Measurements from ENCODE around the gene UGT1A10.

The UGT1A10 gene

DNA sequence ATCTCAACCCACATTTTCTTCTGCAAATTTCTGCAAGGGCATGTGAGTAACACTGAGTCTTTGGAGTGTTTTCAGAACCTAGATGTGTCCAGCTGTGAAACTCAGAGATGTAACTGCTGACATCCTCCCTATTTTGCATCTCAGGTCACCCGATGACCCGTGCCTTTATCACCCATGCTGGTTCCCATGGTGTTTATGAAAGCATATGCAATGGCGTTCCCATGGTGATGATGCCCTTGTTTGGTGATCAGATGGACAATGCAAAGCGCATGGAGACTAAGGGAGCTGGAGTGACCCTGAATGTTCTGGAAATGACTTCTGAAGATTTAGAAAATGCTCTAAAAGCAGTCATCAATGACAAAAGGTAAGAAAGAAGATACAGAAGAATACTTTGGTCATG lies 131.8 kb downstream of the UGT1A10 start:
- DNase-seq (ENCODE audit: low spot score) (no peak), FAIRE-seq (no peak)

DNA sequence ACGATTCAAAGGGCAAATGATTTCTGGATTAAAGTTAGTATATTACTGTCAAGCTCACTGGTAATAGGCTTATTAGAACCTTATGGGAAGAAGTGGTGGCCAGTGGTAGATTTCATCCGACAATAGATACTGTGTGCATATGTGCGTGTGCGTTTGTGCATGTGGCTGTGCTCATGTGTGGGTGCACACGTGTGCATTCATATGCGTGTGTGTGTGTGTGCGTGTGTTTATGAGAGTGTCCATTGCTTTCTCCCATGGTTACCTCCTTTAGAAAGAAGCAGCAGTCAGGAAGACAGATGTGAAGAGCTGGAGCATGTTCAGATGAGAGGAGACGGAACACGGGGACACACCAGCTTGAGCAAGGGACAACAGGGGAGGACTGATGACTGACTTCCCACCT lies 133.0 kb downstream of the UGT1A10 start:
- no peak for FAIRE-seq
- no peak for DNase-seq (ENCODE audit: low spot score)

DNA sequence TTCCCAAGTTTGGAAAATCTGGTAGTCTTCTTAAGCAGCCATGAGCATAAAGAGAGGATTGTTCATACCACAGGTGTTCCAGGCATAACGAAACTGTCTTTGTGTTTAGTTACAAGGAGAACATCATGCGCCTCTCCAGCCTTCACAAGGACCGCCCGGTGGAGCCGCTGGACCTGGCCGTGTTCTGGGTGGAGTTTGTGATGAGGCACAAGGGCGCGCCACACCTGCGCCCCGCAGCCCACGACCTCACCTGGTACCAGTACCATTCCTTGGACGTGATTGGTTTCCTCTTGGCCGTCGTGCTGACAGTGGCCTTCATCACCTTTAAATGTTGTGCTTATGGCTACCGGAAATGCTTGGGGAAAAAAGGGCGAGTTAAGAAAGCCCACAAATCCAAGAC lies 135.9 kb downstream of the UGT1A10 start:
- no peak for DNase-seq (ENCODE audit: low spot score)
- FAIRE-seq = no peak

DNA sequence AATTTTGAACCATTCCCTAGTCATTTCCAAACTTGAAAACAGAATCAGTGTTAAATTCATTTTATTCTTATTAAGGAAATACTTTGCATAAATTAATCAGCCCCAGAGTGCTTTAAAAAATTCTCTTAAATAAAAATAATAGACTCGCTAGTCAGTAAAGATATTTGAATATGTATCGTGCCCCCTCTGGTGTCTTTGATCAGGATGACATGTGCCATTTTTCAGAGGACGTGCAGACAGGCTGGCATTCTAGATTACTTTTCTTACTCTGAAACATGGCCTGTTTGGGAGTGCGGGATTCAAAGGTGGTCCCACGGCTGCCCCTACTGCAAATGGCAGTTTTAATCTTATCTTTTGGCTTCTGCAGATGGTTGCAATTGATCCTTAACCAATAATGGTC lies 136.3 kb downstream of the UGT1A10 start:
- FAIRE-seq = no peak
- no peak for DNase-seq (ENCODE audit: low spot score)

DNA sequence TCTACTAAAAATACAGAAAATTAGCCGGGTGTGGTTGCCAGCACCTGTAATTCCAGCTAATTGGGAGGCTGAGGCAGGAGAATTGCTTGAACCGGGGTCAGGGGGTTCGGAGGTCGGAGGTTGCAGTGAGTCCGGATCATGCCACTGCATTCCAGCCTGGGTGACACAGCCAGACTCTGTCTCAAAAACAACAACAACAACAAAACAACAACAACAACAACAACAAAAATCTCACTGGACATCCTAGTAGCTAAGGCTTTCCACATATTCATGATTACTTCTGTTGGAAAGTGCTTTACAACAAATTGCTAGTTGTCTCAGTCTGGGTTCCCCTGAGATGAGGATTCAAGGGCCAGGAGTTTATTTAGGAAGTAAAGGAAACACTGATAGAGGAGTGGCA lies 137.6 kb downstream of the UGT1A10 start:
- FAIRE-seq (no peak), DNase-seq (ENCODE audit: low spot score) (no peak)

DNA sequence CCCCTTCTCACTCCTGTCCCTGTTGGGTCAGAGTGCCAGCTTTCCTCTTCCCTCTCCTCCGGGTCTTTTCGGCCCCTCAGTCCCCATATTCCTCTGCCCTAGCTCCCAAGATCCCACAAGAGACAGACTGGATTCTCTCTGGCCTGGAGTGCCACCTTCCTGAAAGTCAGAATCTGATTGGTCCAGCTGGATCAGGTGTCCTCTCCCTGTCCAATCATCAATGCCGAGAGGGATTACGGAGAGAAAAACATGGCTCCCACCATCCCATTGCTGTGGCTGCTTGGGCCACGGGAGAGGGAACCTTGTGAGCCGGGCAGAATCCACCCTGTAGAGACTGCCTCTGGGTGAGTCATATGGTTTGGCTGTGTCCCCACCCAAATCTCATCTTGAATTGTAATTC lies 139.2 kb downstream of the UGT1A10 start:
- FAIRE-seq (no peak), DNase-seq (ENCODE audit: low spot score) (no peak)

DNA sequence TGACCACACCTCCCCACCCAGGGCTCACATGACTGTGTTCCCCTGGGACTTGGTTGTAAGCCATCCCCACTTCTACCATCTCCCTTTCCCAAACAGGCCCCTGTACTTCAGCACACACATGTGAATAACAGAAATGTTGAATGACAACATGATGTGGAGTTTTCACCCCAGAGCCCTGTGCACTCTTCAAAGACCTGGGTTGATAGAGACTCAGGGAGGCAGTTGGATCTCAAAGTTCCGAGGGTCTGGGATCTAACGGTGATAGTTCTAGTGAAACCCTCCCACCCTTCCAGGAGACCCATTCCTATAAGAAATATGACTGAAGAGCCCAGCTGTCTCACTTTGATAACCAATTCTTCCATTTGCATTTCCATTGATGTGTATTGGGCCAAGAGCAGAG lies 141.8 kb downstream of the UGT1A10 start, which contains the start of gene MROH2A:
Gene MROH2A, plus strand, starts transcription at position 301 of the 400 bp plus-strand sequence. CDS start 1,029 bp downstream, outside the sequence.
- DNase-seq (ENCODE audit: low spot score) = no peak
- no peak for FAIRE-seq

DNA sequence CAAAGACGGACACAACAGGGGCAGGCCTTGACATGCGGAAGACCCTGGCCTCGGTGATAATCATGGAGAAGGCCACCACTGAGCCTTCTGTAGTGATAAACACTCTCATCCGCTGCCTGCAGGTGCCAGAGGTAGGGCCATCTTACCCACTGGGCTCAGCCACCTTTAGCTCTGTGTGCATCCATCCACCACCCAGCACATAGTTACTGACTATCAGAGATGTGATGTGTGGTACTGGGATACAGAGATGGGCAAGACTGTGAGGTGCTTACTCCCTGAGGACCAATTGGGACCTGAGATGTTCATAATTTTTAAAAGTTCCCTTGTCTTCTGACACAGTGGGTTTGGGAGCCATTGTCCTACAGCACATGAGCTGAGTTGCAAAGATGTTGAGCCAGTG lies 143.5 kb downstream of the UGT1A10 start:
- FAIRE-seq = no peak
- no peak for DNase-seq (ENCODE audit: low spot score)

DNA sequence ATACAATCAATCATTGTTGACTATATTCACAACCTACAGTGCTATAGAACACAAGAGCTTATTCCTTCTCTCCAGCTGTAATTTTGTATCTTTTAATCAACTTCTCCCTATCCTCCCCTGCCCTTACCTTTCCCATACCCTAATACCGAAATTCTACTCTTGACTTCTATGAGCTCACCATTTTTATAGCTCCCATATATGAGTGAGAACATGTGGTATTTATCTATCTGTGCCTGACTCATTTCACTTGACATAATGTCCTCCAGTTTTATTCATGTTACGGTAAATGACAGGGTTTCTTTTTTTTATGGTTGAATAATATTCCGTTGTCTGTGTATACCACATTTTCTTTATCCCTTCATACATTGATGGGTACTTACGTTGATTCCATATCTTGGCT lies 144.5 kb downstream of the UGT1A10 start:
- DNase-seq (ENCODE audit: low spot score) (no peak), FAIRE-seq (no peak)

DNA sequence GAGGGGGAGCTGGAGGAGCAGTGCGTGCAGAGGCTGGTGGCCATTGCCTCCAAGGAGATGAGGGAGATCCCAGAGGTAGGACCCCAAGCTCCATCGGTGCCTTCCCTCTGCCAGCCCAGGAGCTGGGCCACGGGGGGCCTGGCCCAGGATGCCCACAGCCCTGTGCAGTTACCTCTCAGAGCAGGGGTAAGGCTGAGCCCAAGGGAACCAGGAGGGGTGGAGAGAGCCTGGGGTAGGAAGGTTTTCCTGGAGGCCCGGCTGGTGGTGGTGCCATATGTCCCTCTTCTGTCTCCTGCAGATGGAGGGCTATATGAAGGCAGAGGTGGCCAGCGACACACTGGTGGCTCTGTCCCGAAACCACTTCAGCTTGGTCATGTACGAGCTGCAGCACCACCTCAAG lies 153.3 kb downstream of the UGT1A10 start:
- no peak for FAIRE-seq
- no peak for DNase-seq (ENCODE audit: low spot score)

DNA sequence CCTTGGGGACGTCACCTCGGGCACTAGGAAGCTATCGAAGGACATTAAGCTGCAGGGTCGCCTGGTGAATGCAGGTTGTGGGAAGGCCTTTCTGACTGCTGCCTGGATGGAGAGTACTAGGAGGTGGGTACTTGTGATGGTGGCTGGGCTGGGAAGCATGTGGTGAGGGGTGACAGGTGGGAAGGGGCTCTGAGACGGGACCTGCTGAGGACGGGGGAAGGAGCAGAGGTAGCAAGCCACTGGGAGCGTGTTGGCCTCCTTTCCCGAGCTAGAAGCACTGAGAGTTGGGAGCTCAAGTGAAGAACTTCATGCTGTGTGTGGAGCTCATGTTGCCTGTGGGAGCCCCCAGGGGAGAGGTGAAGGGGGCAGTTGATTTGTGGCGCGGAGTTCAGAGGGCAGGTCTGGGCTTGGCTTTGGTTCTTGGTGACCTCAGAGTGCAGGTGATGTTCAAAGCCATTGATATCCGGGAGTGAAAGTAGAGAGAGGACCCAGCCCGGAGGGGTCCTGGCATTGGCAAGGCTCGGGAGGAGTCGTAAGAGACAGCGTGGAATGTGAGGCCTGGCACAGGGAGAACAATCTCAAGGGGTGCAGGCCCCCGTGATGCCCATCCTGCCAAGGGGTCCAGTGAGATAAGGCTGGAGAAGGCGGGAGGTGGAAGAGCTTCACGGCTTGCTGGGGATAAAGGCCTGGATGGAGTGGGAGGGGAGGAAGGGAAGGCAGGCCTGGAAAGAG lies 155.1 kb downstream of the UGT1A10 start:
- FAIRE-seq (no peak), DNase-seq (ENCODE audit: low spot score) (no peak)

DNA sequence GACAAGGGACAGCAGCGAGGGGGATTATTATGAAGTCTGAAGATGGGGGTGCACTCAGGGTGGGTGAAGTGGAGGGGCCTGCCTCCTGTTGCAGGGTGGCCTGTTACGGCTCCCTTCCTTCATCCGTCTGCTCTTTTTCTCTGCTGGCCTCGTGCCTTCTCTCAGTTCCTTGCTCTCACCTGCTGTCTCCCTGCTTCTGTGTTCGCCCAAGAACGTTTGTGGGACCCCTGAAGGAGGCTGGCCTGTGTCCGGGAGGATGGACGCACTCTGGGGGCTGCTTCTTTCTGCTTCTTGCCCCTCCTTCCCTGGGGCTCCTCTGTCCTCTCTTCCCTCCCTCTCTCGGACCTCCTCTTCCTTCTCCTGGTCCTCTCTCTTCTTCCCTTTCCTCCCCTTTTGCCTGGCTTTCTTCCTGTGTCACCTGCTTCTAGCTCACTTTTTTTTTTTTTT lies 155.7 kb downstream of the UGT1A10 start:
- DNase-seq (ENCODE audit: low spot score) (no peak), FAIRE-seq (no peak)

DNA sequence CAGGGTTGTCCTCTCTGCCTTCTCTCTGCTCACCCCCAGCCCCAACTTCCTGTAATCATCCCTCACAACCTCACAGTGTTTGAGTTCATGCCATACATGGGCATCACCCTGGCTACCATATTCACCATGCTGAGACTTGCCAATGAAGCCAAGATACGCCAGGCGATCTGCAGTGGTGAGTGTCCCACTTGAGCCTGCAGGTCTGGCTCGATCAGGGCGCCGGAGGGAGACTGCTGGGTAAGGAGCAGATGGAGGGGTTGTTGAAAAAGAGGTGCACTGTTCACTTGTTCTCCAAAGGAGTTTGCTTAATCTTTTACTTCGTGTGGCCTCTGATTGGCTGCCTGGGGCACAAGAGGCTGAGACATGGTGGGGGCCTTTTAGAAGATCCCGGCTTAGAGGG lies 156.5 kb downstream of the UGT1A10 start:
- DNase-seq (ENCODE audit: low spot score) (no peak), FAIRE-seq (no peak)

DNA sequence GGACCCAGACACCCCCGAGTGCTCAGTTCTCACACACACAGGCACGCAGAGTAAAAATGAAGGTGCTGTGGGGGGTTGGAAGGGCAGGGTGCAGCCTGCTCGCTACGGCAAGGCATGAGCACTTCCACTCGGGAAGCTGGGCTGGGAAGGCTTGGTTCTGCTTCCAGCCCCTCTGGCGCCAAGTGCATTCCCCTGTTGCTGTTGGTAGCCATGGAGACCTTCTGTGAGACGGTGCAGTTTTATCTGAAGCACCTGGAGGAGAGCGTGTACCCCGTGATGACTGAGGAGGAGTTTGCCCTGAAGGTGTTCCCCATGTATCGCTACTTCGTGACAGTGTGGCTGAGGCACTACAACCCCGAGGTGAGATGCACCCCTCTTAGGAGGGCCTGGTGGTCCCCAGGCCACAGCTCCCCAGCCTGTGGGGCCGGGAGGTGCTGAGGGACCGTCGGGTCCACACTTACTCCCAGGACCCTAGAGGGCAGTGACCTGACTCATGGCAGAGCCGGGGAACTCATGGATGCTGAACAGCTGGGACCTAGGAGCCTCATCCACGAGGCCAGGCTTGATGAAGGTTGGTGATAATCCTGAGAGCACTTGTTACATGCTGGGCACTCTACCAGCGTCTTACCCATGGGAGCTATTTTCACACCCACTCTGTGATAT lies 157.3 kb downstream of the UGT1A10 start:
- DNase-seq (ENCODE audit: low spot score) = no peak
- FAIRE-seq = no peak

DNA sequence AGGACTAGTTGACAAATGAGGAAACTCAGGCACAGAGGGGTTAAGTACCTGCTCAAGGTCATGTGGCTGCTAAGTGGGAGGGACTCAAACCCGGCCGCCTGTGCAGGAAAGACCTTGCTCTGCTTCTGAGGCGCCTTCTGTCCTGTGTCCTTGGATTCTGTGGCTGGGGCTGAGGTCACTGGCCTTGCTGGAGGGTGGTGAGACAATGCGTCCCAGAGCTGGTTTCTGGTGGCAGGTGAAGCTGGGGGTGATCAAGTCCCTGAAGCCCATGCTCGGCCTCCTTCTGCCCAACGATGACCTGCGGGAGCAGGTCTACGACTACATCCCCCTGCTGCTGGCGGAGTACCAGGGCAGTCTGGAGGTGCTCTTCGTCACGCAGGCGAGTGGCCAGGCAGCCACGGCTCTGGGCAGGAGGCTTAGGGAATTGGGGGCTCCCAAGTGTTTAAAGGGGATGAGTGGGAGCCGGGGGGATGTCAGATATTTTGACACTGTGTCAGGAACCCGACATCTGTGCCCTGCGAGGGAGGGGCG lies 157.9 kb downstream of the UGT1A10 start:
- DNase-seq (ENCODE audit: low spot score) (no peak), FAIRE-seq (no peak)

DNA sequence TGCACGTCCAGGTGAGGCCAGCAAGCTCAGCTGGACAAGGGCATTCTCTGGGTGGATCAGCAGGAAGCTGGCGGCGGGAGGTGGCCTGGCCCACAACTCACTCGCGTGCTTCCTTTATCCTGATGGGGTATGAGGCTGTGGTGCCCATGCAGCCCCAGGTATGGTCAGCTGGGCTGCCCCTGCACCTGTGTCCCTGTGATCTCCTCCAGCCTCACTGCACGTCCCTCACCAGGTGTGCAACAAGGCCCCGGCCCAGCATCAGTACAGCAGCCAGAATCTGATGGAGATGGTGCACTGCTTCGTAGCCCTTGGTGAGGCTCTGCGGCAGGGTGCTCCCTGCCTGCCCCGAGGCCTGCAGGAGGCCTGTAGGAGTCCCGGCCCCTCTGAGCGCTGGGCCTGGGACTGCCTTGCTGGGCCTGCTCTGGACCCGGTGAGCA lies 159.5 kb downstream of the UGT1A10 start:
- DNase-seq (ENCODE audit: low spot score) (no peak), FAIRE-seq (no peak)

DNA sequence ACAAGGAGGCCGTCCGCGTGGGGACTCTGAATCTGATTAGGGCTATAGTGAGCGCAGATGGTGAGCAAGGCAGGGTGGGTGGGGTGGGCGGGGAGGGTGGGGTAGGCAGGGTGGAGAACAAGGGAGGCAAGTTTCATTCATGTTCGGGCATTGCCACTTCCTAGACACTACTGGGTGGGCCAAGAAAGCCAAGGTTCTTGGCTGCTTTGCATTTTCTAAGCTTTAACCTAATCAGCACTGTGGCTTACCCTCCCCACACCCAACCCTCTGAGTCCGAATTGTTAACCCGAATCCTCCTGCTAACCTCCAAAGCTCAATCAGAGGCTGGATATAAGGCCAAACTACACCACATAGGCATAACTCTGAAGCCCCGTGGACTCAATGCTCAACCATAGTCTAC lies 160.0 kb downstream of the UGT1A10 start:
- FAIRE-seq (no peak), DNase-seq (ENCODE audit: low spot score) (no peak)

DNA sequence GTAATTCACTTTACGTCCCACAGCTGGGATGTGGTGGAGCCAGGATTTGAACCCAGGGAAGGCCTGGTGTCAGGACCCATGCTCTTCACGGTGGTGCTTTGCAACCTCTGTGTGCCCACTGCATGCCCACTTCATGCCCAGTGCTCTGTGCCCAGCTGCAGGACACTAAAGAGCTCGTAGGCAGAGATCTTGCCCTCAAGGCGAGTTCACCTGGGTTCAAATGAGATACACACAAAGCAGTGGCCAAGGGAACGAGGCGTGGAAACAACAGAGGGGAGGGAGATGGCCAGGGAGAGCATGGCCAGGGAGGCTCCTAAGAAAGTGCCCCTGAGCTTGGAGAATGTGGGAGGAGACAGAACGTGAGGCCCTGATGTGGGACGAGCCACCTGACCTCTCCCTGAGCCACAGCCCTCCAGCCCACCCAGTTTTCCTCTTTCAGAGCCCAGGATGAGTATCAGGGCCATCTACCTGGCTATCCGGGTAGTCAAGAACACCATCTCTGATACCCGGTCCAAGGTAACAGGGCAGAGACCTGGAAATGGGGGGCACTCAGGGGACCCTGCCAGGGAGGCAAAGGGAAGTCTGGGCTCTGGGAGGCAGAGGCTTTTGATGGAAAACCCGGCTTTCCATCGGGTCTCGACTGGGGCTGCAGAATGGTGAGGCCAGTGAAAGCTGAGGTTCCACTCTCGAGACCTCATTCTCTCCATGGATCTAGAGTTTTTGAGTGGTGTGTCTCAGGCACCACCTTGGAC lies 162.3 kb downstream of the UGT1A10 start:
- DNase-seq (ENCODE audit: low spot score) = no peak
- no peak for FAIRE-seq

DNA sequence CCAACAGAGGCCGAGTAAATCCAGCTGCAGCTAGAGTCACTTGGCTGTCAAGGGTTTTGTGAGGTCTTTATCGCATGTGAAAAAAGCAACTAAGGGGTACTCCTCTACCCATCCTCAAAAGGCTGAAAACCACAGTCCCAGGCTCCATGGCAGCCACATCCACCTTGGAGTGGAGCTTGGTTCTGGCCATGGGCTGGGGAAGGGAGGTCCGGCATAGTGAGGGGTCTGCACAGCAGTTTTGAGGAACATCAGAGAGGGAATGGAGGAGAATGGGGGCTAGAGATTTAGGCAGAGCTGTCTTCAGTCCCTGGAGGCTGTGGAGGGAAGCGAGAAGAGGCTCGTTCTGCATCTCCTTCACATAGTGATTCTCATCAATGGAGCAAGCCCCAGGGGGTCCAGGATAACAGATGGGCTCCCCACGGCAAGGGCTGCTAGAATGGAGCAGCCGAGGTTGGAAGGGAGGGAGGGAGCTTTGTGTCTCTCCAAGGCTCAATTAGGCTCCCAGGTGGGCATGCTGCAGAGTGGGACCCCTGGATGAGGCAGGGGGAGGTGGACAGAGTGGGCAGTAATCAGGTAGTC lies 162.9 kb downstream of the UGT1A10 start:
- FAIRE-seq (no peak), DNase-seq (ENCODE audit: low spot score) (no peak)

DNA sequence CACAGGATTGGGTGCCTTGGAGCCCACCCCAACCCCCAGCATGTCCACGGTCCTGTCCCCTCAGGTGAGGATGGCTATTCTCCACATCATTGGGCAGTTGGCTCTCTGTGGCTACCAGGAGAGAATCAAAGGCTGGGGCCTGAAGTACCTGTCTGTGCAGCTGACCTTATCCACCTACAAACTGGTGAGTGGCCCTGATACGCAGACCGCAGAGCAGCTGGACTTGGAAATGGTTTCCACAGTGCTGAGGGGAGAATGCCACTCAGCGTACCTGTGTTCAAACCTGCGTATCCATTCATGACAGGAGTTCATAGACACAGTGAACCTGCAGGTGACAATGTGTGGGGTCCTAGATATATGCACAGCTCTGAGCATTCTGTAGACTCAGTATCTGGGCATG lies 163.5 kb downstream of the UGT1A10 start:
- no peak for DNase-seq (ENCODE audit: low spot score)

DNA sequence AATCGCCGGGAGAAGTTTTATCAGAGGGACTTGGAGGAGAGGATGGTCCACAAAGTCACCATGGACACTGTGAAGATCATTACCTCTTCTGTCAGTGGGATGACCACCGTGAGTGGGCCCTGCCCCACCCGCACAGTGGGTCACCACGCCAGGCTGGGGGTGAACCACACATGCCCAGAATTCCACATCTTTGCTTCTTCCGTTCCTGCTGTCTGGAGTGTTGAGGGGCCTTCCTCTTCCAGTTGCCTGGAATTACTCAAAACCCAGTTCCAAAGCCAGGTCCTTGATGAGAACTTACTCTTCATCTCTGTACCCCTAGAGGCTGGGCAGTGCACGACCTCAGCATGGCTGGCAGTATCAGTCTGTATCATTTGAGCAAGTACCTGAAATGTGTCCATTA lies 164.0 kb downstream of the UGT1A10 start:
- no peak for DNase-seq (ENCODE audit: low spot score)

More for the DNA sequence above, 163.5 kb downstream of the UGT1A10 start:
- no peak for FAIRE-seq

More for the DNA sequence above, 164.0 kb downstream of the UGT1A10 start:
- FAIRE-seq = no peak

All from RCC 7860 (cell line).